ENCODE measurements around the gene DCXR.

DNA sequence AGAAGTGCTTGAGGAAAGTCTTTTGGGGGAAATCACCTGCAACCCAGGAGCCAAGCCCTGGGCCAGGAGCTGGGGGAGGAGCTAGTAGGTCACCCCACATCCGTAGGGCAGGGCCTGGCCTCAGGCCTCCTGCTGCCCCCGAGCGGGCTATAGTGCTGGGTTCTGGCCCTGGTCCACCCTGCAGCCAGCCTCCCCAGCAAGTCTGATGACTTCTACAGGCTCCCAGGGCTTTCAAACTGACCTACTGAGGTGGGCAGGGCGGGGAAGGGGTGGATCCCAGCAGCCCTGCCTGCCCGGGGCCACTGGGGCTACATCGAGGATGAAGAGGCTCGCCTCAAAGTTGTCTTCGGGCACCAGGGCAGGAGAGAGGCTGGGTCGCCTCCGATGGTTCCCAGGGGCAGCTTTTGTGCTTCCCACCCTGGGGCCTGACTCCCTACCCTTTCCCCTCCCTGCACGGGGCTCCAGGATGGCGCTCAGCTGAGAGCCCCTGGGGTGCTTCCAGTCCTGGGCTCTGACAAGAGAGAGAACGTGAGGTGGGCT lies 19.8 kb downstream of the DCXR start:
- TF ChIP-seq EZH2 (IDR thresholded peaks at IDR 0.05; ENCODE audit: borderline replicate concordance, low read length), result no peak
- TF ChIP-seq, protein P1, sequence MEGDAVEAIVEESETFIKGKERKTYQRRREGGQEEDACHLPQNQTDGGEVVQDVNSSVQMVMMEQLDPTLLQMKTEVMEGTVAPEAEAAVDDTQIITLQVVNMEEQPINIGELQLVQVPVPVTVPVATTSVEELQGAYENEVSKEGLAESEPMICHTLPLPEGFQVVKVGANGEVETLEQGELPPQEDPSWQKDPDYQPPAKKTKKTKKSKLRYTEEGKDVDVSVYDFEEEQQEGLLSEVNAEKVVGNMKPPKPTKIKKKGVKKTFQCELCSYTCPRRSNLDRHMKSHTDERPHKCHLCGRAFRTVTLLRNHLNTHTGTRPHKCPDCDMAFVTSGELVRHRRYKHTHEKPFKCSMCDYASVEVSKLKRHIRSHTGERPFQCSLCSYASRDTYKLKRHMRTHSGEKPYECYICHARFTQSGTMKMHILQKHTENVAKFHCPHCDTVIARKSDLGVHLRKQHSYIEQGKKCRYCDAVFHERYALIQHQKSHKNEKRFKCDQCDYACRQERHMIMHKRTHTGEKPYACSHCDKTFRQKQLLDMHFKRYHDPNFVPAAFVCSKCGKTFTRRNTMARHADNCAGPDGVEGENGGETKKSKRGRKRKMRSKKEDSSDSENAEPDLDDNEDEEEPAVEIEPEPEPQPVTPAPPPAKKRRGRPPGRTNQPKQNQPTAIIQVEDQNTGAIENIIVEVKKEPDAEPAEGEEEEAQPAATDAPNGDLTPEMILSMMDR (IDR thresholded peaks at IDR 0.05; ENCODE audit: low read length), result no peak

All from OCI-LY1 (cell line).